ENCODE measurements around the gene DDX47. TPM values are rescaled to one million over a fixed set of nuclear protein-coding genes. Genes with fewer than 3 reads are reported as not detected.
A peak's percentile ranks its signal among the peaks of the same experiment; 100 is the strongest.

DDX47 gene
- total RNA-seq, 1 donor from 2014 or later, result 26.7 TPM

GRCh38 chr12:12811343-12811742 is 1.8 kb upstream of the DDX47 start:
- H3K4me3 ChIP-seq, result no peak overlapping the region
- H3K36me3 ChIP-seq, result peaks cover 6% of the 10 kb centered on the region
- H3K4me1 ChIP-seq, result peaks cover 69% of the 10 kb centered on the region
- no peaks in the 10 kb centered on the region for H3K27me3 ChIP-seq (ENCODE audit: low read depth)
- intact Hi-C loops (cut with micrococcal nuclease), result no loop called here
- no peak overlapping the region for H3K27ac ChIP-seq (replicated peaks)
- no peaks in the 10 kb centered on the region for H3K9me3 ChIP-seq (replicated peaks)
- no peak for DNase-seq
- no peak for TF ChIP-seq CTCF (IDR thresholded peaks at IDR 0.05; ENCODE audit: borderline replicate concordance)

- H3K9me3 ChIP-seq (replicated peaks), result no peaks in the 10 kb centered on the region
- peaks cover 68% of the 10 kb centered on the region for H3K4me1 ChIP-seq
- no peak for TF ChIP-seq CTCF (IDR thresholded peaks at IDR 0.05; ENCODE audit: borderline replicate concordance)
- H3K4me3 ChIP-seq, result no peak overlapping the region
- H3K36me3 ChIP-seq, result peaks cover 6% of the 10 kb centered on the region
- no peaks in the 10 kb centered on the region for H3K27me3 ChIP-seq (ENCODE audit: low read depth)
- no peak overlapping the region for H3K27ac ChIP-seq (replicated peaks)
- DNase-seq, result no peak
- intact Hi-C loops (cut with micrococcal nuclease), result no loop called here
Observed at GRCh38 chr12:12812174-12812573, 972 bp upstream of the DDX47 start.

GRCh38 chr12:12812618-12813119 is 477 bp upstream of the DDX47 start:
- intact Hi-C loops (cut with micrococcal nuclease), result no loop called here
- Histone ChIP-seq H3K4me1 (peaks cover 68% of the 10 kb centered on the region), H3K27me3 (ENCODE audit: low read depth) (no peaks in the 10 kb centered on the region), H3K4me3 (peak overlapping the region; percentile 94), H3K27ac (replicated peaks) (peak overlapping the region; percentile 74), H3K9me3 (replicated peaks) (no peaks in the 10 kb centered on the region), H3K36me3 (peaks cover 6% of the 10 kb centered on the region)
- no peak for TF ChIP-seq CTCF (IDR thresholded peaks at IDR 0.05; ENCODE audit: borderline replicate concordance)
- DNase-seq, result no peak

- intact Hi-C loops (cut with micrococcal nuclease), result no loop called here
- DNase-seq, result no peak
- TF ChIP-seq CTCF (IDR thresholded peaks at IDR 0.05; ENCODE audit: borderline replicate concordance), result no peak
- Histone ChIP-seq H3K9me3 (replicated peaks) (no peaks in the 10 kb centered on the region), H3K4me1 (peaks cover 66% of the 10 kb centered on the region), H3K27ac (replicated peaks) (no peak overlapping the region), H3K4me3 (no peak overlapping the region), H3K27me3 (ENCODE audit: low read depth) (no peaks in the 10 kb centered on the region), H3K36me3 (peaks cover 22% of the 10 kb centered on the region)
Observed at GRCh38 chr12:12817616-12818015, 4.5 kb downstream of the DDX47 start.

GRCh38 chr12:12818701-12819100 is 5.6 kb downstream of the DDX47 start:
- Histone ChIP-seq H3K9me3 (replicated peaks) (no peaks in the 10 kb centered on the region), H3K27me3 (ENCODE audit: low read depth) (no peaks in the 10 kb centered on the region), H3K36me3 (peaks cover 32% of the 10 kb centered on the region), H3K4me3 (no peak overlapping the region), H3K27ac (replicated peaks) (no peak overlapping the region), H3K4me1 (peaks cover 58% of the 10 kb centered on the region)
- DNase-seq, result no peak
- intact Hi-C loops (cut with micrococcal nuclease), result no loop called here
- TF ChIP-seq CTCF (IDR thresholded peaks at IDR 0.05; ENCODE audit: borderline replicate concordance), result no peak
